ENCODE data around the gene RAB31. TPM values are rescaled to one million over a fixed set of nuclear protein-coding genes. Genes with fewer than 3 reads are reported as not detected.

Gene RAB31
- total and polyA plus RNA-seq, 2 of the 13 experiments (the other 11 are each of a cell fraction or from before 2014, with no cell fraction given), result 1.1 to 1.7 TPM

DNA sequence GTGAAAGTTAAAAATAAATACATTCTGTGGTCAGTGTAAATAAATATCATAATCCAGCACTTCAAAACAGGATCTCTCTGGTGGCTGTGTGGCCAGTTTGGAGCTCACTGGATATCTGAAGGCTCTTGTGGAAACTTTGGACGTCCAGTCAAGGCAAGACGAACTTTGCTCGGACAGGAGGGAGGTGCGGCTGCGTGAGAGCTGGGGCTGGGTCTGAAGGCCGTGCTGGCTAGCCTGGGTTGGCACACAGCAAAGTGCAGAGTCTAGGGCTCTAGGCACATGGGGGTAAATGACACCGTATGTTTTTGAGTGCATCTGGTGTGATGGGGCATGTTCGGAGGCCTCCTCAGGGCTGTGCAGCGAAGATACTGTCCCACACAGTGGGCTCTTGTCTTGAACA, 98.8 kb downstream of the RAB31 start (continued):
- TF ChIP-seq PPARG (CRISPR knock-in tag; conservative IDR thresholded peaks at IDR 0.05) (no peak), U2AF2 (IDR thresholded peaks at IDR 0.05; ENCODE audit: low read depth, low read length) (no peak), TEAD3 (CRISPR knock-in tag; optimal IDR thresholded peaks at IDR 0.05; ENCODE audit: borderline replicate concordance) (peak; percentile 81), ZNF576 (CRISPR knock-in tag; IDR thresholded peaks at IDR 0.05) (0 out of 2 replicates have a peak, but pooled peaks have one; percentile 46), ZNF468 (CRISPR knock-in tag; IDR thresholded peaks at IDR 0.05) (no peak), ZNF30 (CRISPR knock-in tag; IDR thresholded peaks at IDR 0.05) (no peak), CREB3 (CRISPR knock-in tag; IDR thresholded peaks at IDR 0.05) (no peak), ZFP36L2 (CRISPR knock-in tag; IDR thresholded peaks at IDR 0.05) (no peak), ZNF451 (CRISPR knock-in tag; IDR thresholded peaks at IDR 0.05) (0 out of 2 replicates have a peak, but pooled peaks have one; percentile 65), LBX2 (CRISPR knock-in tag; IDR thresholded peaks at IDR 0.05; ENCODE audit: borderline replicate concordance) (no peak; the same call in 1 of the 2 replicates), ZNF567 (CRISPR knock-in tag; IDR thresholded peaks at IDR 0.05; ENCODE audit: borderline replicate concordance) (no peak), E2F1 (CRISPR knock-in tag; IDR thresholded peaks at IDR 0.05) (no peak), SYNCRIP (IDR thresholded peaks at IDR 0.05; ENCODE audit: insufficient read depth, low read depth, low read length) (no peak), ZNF644 (CRISPR knock-in tag; IDR thresholded peaks at IDR 0.05; ENCODE audit: low read depth) (peak; percentile 96), ZNF274 (CRISPR knock-in tag; IDR thresholded peaks at IDR 0.05) (no peak), YY1 (IDR thresholded peaks at IDR 0.05; ENCODE audit: insufficient read depth, insufficient replicate concordance, low read depth, low read length) (no peak), NFATC3 (CRISPR knock-in tag; IDR thresholded peaks at IDR 0.05) (no peak), PHF21A (CRISPR knock-in tag; IDR thresholded peaks at IDR 0.05) (no peak), BORCS8-MEF2B (CRISPR knock-in tag; IDR thresholded peaks at IDR 0.05) (0 out of 2 replicates have a peak, but pooled peaks have one; percentile 59)
- TF ChIP-seq, protein P1, sequence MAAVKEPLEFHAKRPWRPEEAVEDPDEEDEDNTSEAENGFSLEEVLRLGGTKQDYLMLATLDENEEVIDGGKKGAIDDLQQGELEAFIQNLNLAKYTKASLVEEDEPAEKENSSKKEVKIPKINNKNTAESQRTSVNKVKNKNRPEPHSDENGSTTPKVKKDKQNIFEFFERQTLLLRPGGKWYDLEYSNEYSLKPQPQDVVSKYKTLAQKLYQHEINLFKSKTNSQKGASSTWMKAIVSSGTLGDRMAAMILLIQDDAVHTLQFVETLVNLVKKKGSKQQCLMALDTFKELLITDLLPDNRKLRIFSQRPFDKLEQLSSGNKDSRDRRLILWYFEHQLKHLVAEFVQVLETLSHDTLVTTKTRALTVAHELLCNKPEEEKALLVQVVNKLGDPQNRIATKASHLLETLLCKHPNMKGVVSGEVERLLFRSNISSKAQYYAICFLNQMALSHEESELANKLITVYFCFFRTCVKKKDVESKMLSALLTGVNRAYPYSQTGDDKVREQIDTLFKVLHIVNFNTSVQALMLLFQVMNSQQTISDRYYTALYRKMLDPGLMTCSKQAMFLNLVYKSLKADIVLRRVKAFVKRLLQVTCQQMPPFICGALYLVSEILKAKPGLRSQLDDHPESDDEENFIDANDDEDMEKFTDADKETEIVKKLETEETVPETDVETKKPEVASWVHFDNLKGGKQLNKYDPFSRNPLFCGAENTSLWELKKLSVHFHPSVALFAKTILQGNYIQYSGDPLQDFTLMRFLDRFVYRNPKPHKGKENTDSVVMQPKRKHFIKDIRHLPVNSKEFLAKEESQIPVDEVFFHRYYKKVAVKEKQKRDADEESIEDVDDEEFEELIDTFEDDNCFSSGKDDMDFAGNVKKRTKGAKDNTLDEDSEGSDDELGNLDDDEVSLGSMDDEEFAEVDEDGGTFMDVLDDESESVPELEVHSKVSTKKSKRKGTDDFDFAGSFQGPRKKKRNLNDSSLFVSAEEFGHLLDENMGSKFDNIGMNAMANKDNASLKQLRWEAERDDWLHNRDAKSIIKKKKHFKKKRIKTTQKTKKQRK (IDR thresholded peaks at IDR 0.05; ENCODE audit: low read length), result no peak
- TF ChIP-seq, protein P2, sequence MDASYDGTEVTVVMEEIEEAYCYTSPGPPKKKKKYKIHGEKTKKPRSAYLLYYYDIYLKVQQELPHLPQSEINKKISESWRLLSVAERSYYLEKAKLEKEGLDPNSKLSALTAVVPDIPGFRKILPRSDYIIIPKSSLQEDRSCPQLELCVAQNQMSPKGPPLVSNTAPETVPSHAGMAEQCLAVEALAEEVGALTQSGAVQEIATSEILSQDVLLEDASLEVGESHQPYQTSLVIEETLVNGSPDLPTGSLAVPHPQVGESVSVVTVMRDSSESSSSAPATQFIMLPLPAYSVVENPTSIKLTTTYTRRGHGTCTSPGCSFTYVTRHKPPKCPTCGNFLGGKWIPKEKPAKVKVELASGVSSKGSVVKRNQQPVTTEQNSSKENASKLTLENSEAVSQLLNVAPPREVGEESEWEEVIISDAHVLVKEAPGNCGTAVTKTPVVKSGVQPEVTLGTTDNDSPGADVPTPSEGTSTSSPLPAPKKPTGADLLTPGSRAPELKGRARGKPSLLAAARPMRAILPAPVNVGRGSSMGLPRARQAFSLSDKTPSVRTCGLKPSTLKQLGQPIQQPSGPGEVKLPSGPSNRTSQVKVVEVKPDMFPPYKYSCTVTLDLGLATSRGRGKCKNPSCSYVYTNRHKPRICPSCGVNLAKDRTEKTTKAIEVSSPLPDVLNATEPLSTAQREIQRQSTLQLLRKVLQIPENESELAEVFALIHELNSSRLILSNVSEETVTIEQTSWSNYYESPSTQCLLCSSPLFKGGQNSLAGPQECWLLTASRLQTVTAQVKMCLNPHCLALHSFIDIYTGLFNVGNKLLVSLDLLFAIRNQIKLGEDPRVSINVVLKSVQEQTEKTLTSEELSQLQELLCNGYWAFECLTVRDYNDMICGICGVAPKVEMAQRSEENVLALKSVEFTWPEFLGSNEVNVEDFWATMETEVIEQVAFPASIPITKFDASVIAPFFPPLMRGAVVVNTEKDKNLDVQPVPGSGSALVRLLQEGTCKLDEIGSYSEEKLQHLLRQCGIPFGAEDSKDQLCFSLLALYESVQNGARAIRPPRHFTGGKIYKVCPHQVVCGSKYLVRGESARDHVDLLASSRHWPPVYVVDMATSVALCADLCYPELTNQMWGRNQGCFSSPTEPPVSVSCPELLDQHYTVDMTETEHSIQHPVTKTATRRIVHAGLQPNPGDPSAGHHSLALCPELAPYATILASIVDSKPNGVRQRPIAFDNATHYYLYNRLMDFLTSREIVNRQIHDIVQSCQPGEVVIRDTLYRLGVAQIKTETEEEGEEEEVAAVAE (CRISPR knock-in tag; IDR thresholded peaks at IDR 0.05; ENCODE audit: borderline replicate concordance), result no peak
